LHCN-M2 (cell line): ENCODE results near the gene SERAC1. TPM values are rescaled to one million over a fixed set of nuclear protein-coding genes. Genes with fewer than 3 reads are reported as not detected.
"Not testable (repeated sequence)": the region's sequence is repeated elsewhere in the genome, so short reads cannot be mapped to it uniquely, and the experiment has no call there.

ENCODE experiments used
- DNase-seq: peaks from one replicate; pipeline ENCODE4 v3.0.0-alpha.2; 2012; ENCODE audit warnings: low read depth
- polyA plus RNA-seq: library from polyadenylated mRNA; unstranded; fragments of >200 nt; gene quantifications from one replicate; pipeline ENCODE4 v1.2.1, GENCODE V29; 2012; ENCODE audit warnings: missing spikeins
- total RNA-seq: library from RNA; depleted of rRNA; stranded (reverse); fragments of >200 nt; gene quantifications from 2 replicates; pipeline ENCODE4 v1.2.3, GENCODE V29; 2014; rRNA removed

The SERAC1 gene
- total RNA-seq: 8.6 and 11.7 TPM in 2 replicates
- polyA plus RNA-seq: 4.8 TPM

DNA sequence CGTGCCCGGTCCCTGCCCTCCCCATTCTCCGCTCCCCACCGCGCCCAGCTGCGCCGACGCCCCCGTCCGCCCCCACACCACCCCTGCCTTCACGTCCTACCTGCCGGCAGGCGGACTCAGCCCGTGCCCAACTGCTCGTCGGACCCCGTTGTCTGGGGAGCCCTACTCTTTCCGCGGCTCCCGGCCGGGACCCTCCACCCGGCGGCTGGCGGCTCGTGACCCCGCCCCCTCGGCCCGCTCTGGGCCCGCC lies at the start of gene SERAC1:
TSS of gene SERAC1 (minus strand) at position 223 of the 250 bp plus-strand sequence. CDS start 9,899 bp downstream, outside the sequence.
- no peak for DNase-seq

DNA sequence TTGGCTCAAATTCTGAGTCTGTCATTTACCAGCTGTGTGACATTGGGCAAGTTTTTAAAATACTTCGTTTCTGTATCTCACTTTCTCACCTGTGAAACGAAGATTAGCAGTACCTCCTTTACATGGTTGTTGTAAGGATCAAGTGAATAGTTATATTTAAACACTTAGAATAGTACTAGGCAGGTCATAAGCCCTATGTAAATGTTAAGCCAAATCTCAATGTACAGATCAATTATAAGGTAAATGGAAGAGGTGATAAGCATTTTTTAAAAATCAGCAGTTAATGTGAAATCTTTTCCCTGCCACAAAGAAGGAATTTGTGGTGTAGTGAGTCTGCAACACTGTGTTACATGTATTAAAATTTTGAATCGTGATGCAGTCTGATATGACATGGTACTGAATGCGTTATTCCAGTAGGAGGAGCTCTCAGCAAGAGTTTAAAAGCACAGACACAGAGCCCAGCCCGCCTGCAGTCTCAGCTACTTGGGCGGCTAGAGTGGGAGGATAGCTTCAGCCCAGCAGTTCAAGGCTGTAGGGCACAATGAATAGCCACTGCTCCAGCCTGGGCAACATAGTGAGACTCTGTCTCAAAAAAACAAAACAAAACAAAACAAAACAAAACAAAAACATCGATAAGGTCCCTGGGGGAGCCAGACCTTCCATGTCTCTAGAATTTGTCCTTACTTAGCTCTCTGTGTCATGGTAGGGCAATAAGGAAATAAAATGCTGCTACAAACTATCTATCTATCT lies 46.0 kb upstream of the SERAC1 start:
- DNase-seq: peak; percentile 82

DNA sequence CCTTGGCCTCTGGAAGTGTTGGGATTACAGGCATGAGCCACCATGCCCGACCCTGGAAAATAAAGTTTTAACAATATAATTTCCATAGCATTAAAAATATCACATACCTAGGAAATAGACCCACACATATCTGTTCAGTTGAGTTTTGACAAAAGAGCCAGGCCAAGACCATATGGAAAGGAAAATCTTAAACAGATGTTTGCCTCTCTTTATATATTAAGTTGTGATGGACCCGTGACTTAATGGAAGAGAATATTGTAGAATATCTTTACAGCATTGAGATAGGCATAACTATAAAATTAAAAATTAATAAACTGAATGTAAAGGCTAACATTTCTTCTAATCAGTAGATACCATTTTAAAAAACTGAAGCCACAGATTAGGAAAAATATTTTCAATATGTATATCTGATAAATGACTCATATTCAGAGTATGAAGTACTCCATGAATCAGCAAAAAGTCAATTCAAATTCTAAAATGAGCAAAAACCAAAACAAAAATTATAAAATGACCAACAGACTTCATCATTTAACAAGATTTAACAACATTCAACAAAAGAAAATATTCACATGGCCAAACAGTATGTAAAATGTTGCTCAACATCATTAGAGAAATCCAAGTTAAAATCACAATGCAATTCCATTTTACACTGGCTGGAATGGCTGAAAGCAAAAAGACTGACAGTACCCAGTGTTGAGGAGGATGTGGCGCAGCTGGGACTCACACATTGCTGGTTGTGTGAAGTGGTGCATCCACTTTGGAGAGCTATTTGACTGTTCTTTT lies 43.4 kb upstream of the SERAC1 start:
- peak; percentile 68 for DNase-seq

DNA sequence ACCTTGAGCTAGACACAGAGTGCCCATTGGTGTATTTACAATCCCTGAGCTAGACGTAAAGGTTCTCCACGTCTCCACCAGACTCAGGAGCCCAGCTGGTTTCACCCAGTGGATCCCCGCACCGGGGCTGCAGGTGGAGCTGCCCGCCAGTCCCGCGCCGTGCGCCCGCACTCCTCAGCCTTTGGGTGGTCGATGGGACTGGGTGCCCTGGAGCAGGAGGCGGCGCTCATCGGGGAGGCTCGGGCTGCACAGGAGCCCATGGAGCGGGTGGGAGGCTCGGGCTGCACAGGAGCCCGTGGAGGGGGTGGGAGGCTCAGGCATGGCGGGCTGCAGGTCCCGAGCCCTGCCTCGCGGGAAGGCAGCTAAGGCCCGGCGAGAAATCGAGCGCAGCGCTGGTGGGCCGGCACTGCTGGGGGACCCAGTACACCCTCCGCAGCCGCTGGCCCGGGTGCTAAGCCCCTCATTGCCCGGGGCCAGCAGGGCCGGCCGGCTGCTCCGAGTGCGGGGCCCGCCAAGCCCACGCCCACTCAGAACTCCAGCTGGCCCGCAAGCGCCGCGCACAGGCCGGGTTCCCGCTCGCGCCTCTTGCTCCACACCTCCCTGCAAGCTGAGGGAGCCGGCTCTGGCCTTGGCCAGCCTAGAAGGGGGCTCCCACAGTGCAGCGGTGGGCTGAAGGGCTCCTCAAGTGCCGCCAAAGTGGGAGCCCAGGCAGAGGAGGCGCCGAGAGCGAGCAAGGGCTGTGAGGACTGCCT lies 41.7 kb upstream of the SERAC1 start:
- not testable (repeated sequence) for DNase-seq

DNA sequence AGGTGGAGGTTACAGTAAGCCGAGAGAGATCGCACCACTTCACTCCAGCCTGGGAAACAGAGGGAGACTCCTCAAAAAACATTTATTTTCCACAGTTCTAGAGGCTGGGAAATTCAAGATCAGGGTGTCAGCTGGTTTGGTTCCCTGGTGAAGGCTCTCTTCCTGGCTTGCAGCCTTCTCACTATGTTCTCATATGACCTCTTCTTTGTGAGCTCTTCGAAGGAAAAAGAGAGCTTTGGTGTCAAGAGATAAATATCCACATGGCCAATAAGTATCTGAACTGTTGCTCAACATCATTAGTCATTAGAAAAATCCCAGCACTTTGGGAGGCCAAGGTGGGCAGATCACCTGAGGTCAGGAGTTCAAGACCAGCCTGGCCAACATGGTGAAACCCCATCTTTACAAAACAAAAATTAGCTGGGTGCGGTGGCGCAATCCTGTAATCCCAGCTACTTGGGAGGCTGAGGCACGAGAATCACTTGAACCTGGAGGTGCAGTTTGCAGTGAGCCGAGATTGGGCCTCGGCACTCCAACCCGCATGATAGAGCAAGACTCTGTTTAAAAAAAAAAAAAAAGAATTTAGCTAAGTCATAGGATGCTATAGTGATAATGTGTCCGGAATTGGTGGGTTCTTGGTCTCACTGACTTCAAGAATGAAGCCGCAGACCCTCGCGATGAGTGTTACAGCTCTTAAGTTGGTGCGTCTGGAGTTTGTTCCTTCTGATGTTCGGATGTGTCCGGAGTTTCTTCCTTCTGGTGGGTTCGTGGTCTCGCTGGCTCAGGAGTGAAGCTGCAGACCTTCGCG lies 40.4 kb upstream of the SERAC1 start:
- not testable (repeated sequence) for DNase-seq

DNA sequence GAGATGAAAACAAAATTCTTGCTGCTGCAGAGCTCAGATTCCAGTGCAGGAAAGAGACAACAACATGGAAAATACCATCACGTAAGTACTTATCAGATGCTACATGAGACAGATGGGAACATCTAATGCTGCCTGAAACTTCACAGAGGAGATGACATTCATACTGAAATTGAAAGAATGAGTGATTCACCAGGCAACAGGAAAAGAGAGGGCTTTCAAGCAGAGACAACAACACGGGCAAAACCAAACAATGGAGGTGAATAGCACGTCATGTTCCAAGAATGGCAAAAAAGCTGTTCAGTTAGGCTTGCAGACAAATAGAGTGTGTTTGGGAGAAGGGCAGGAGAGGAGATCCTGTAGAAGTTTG lies 39.3 kb upstream of the SERAC1 start:
- peak; percentile 53 for DNase-seq

DNA sequence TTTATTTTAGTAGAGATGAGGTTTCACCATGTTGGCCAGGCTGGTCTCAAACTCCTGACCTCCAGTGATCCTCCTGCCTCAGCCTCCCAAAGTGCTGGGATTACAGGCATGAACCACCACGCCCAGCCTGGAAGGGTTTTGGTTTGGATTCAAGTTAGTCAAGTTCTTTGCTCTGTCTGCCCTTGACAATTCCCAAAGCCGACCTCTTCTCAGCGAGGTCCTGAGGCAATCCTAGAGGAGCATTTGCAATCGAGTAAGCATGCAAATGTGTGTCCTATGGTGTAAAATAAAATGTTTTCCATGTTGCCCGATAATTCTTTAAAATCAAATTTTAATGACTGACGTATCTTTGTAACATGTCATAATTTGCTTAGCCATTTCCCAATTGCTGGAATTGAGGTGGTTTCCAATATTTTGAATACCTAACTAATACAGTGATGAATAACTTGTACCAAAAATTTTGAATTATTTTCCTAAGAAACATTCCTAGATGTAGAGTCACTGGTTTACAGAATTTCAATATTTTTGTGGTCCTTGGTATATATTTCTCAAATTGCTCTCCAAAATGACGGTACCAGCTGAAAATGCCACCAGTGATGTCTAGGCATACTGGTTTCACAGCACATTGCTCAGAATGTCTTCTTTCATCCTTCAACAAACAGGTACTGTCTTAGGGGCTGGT lies 38.8 kb upstream of the SERAC1 start:
- no peak for DNase-seq

DNA sequence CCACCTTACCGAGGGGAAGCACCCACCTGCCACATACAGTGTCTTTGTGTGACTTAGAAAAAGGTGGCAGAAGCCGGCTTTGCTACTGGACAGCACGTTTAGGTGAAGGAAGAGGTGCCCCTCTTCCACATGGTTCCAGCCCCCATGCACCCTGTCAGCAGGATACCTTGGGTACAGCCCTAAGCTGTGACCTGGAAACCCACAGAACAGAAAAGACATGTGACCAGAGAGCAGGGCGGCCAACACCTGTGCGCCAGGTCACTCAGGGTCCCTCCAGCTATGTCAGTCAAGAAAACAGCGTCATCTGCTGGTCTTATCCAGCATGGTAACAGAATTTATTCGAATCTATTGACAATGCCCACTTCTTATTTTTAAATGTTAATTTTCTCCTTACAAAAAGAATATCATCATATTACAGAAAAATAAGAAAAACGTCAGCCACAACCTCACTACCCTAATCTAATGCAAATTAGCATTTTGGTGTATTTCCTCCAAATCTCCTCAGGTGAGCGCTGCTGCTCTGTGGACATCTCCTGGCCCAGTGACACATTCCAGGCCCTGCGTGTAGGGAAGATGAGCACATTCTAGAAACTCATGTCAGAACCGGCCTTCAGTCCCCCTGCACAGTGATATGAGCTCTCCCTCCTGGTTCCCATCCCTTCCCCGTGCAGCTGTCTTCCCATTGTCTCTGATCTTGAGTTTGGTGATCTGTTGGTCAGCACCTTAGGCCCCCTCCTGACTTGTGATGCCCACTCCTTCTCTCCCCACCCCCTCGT lies 37.3 kb upstream of the SERAC1 start:
- DNase-seq: no peak

DNA sequence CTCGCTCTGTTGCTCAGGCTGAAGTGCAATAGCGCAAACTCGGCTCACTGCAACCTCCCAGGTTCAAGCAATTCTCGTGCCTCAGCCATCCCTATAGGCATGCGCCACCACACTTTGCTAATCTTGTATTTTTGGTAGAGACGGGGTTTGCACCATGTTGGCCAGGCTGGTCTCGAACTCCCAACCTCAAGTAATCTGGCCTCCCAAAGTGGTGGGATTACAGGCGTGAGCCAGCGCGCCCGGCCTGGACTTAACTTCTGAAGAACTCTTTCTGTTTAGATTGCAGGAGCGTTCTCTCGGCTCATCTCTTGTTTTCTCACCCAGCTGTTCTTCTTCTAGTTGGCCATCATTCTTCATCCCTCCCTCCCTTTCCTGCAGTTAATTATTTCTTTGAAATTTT lies 30.4 kb upstream of the SERAC1 start:
- no peak for DNase-seq

DNA sequence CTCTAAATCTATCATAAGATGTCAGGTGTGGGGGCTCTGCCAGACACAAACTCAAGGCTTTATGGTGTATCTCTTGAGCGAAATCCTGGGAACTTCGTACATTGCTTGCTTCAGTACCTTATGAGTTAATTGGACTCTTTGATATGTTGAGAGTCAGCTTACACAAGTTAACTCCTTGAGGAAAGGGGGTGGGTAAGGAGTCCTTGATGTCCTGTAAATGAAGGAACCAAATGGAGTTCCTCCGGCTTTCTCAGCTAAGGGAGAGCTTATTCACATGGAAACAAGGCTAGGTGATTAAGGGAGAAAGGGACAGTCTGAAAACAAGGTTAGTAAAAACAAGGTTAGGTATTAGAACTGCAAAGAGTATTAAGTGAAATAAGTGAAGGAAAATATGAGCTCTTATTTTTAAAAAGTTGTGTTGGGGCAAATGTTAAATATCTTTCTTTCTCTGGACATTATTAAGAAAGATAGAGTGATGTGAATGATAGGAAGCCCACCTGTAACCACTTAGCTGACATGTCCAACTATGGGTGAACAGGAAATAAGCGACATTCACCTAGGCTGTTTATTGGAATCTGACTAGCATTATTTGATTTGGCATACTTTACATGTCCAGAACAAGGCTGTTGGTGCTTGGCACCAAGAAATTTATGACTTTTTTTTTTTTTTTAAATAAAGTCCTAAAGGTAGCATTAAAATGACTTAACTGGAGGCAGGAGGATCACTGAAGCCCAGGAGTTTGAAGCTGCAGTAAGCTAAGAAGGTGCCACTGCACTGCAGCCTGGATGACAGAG lies 26.6 kb upstream of the SERAC1 start:
- no peak for DNase-seq

DNA sequence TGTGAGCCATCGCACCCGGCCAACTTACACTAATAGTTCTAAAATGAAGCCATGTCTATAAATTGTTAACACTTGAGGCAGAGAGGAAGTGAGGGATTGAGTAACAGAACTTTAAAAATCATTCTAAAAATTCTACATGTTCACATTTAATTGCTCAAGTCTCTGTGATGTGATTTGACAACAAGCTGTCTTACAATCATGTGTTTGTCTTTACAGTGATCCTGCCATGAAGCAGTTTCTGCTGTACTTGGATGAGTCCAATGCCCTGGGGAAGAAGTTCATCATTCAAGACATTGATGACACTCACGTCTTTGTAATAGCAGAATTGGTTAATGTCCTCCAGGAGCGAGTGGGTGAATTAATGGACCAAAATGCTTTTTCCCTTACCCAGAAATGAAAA lies 23.7 kb upstream of the SERAC1 start:
- no peak for DNase-seq

DNA sequence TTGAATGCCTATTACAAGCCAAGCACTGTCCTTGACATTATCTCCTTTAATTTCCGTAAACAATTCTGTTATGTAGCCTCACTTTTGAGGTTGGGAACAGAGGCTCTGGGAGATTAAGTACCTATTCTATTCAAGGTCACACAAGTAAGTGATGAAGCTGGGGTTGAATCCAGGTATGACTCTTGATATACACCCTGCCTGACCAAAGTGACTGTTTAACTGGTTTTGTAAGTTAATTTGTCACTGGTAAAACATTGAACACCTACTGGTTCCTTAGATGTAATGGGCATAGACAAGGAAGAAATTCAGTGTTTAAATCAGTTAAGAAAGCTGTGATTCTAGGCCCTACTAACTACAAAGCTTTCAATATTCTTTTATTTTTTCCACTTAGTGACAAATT lies 23.0 kb upstream of the SERAC1 start:
- no peak for DNase-seq

DNA sequence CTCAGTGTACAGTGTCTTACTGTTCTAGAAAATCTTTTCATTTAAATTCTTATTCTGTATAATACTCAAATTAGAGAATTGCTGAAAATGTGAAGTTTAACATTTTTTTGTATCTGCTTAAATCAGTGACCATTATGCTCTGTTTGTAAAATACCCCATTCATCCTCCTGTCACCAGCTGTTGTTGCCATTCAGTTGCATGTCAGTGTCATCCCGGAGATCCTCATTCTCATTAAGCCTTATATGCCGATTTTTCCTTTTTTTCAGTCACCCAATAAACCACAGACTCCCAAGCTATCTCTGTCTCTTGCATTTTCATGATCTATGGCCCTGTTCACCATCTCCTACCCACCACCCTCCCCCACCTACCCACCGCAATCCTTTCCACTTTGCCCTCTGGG lies 20.5 kb upstream of the SERAC1 start:
- peak; percentile 86 for DNase-seq

DNA sequence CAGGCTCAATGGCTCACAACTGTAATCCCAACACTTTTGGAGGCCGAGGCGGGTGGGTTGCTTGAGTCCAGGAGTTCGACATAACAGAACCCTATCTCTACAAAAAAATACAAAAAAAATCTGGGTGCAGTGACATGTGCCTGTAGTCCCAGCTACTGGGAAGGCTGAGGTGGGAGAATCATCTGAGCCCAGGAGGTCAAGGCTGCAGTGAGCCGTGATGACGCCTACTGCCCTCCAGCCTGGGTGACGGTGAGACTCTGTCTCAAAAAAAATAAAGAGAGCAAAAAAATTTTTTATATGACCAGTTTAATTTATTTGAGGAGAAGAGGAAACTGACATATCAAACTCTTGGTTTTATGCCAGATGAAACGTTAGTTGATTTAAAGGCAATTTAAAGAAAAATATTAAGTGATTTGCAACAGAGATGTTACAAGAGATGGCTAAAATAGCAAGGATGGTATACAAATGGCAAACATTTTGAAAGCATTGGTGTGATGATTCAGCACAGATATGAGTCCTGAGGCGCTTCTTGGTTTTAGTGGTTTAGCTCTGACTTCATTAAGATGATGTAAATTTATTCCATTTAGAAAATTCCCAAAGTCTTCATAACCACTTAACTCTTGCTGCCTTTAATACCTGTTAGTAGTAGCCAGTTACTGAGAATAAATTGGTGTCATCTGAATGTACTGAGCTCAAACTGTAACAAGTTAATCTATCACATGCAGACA lies 17.8 kb upstream of the SERAC1 start:
- DNase-seq: peak; percentile 79

DNA sequence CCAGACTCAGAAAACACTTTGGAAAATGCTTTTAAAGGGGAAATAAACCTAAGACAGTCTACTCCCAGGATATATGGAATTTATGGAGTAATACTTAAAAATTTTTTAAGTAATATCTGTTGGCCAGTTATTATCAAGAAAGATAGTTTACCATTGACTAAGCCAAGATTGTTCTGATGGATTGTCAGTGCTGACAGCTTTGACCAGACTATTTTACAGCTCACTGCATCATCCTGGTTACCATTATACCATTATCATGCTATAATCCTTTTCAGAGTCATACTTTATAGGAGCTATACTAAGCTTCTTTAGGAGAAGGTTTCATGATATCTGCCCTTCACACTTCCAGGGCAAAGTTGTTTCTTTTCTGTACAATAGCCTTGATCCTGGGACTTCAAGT lies 16.5 kb upstream of the SERAC1 start:
- no peak for DNase-seq

DNA sequence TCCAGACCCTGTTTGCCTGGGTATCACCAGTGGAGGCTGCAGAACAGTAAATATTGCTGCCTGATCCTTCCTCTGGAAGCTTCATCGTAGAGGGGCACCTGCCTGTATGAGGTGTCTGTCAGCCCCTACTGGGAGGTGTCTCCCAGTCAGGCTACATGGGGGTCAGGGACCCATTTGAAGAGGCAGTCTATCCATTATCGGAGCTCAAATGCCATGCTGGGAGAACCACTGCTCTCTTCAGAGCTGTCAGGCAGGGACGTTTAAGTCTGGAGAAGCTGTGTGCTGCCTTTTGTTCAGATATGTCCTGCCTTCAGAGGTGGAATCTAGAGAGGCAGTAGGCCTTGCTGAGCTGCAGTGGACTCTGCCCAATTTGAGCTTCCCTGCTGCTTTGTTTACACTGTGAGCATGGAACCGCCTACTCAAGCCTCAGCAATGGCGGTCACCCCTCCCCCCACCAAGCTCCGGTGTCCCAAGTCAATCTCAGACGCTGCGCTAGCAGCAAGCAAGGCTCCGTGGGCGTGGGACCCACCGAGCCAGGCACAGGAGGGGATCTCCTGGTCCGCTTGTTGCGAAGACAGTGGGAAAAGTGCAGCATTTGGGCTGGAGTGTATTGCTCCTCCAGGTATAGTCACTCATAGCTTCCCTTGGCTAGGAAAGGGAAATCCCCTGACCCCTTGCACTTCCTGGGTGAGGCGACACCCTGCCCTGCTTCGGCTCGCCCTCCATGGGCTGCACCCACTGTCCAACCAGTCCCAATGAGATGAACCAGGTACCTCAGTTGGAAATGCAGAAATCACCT lies 15.3 kb upstream of the SERAC1 start:
- not testable (repeated sequence) for DNase-seq

DNA sequence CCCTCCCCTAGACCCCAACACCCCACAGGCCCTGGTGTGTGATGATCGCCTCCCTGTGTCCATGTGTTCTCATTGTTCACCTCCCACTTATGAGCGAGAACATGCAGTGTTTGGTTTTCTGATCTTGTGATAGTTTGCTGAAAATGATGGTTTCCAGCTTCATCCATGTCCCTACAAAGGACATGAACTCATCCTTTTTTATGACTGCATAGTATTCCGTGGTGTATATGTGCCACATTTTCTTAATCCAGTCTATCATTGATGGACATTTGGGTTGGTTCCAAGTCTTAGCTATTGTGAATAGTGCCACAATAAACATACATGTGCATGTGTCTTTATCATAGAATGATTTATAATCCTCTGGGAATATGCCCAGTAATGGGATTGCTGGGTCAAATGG lies 9.7 kb upstream of the SERAC1 start:
- DNase-seq: not testable (repeated sequence)

DNA sequence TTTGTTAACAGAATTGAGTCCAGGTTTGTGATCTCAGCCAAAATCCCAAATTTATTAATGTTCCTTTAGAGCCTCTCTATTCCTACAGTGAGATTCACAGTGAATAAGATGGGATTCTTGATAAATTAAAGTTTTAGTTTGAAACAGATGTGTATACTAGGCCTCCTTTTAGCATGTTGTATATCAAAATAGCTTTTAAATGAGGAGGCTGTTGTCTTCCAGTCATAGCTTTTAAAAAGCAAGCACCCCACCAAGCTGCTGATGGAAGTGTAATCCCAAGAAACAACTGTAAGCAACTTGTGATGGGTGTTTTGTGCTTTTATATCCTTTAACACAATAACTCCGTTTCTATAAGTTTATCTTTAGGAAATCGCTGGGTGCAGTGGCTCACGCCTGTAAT lies 7.0 kb upstream of the SERAC1 start:
- no peak for DNase-seq
